Subcutaneous adipose tissue (tissue), 4 donors: ENCODE data around the gene PHAF1. TPM values are rescaled to one million over a fixed set of nuclear protein-coding genes. Genes with fewer than 3 reads are reported as not detected.

Experiments used
- CTCF ChIP-seq: fragments of 450-650 bp; IDR thresholded peaks from one replicate; pipeline ENCODE4 v1.5.1; 2016; ENCODE audit warnings: low read depth, mild to moderate bottlenecking, control low read depth, antibody characterized with exemption, moderate library complexity
- total RNA-seq, 4 donors: library from RNA; depleted of rRNA; stranded (reverse); fragments of >200 nt; gene quantifications; one replicate each; pipeline ENCODE4 v1.1.0, GENCODE V29; 2016

PHAF1 gene
- total RNA-seq, 4 donors from 2014 or later = 15.1 to 30.1 (median 19.1) TPM

GRCh38 chr16:67177743-67178699 is 68.3 kb downstream of the PHAF1 start:
- no peak for TF ChIP-seq CTCF

- TF ChIP-seq CTCF = no peak
Measured at GRCh38 chr16:67179421-67180080, 69.8 kb downstream of the PHAF1 start.

- TF ChIP-seq CTCF = no peak
Measured at GRCh38 chr16:67180166-67180565, 70.4 kb downstream of the PHAF1 start.

DNA sequence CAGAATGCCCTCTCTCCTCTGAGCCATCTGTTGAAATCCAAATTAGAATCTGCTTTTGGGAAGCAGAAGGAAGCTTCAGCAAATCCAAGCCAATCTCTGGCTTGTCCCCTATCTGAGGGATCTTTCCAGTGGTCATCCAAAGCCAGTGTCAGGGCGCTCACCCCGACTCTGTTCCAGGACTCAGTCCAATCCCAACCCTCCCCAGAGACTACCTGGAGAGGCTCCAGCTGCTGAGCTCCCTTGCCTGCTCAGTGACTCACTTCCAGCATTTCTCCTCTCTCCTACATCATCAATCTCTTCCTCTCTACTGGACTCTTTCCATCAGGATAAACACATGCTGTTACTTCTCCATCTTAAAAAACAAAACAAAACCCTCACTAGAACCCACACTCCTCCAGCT is 71.6 kb downstream of the PHAF1 start:
- TF ChIP-seq CTCF = no peak

DNA sequence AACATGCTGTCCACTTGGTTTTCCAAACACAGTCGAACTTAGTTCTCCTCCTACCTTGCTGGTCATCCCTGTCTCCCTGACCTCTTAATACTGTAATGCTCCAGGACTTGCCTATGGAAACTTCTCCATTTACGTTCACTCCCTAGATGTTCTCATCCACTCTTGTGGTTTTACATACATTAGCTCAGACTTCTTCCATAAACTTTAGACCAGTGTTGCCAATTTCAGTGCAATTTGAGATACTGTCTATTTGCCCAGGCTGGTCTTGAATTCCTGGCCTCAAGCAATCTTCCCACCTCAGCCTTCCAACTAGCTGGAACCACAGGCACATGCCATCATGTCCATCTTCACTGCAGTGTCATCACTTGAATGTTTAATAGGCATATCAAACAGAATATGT is 72.5 kb downstream of the PHAF1 start:
- no peak for TF ChIP-seq CTCF

GRCh38 chr16:67183284-67183626 is 73.5 kb downstream of the PHAF1 start:
- TF ChIP-seq CTCF = no peak
